Measurements from ENCODE around the gene ENPP4. TPM values are rescaled to one million over a fixed set of nuclear protein-coding genes. Genes with fewer than 3 reads are reported as not detected.

ENPP4 gene
- total and polyA plus RNA-seq, 2 experiments from 2014 or later = 5.8 to 7.5 TPM

DNA sequence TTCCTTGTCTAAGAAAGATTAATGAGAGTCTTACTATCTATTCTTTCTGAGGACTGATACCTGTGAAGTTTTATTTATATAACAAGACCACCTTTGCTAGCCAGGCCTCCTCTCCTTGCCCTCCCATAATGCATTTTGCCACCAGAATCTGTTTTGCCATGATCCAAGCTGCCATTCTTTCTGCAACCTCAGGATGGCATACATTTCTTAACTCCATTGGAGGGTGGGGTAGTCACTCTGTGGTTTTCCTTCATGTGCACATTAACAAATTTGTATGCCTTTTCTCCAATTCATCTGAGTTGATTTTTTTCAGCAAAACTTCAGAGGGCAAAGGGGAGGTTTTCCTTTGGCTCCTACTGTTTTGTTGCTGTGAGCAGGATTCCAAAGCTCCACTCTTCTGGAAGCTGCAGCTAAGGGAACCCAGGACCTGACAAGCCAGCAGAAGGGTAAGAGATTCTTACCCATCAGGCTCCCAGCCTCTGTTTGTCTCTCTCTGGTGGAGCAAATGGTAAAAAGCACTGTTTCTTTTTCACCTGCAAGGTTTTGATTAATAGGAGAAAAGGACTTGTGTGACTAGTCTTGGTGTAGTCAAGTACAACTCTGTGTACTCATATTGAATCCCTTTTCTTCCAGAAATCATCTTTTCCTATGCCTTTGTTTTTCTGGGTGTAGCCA is 26.2 kb upstream of the ENPP4 start:
- no peak overlapping the region for H3K27ac ChIP-seq
- TF ChIP-seq, protein P1, sequence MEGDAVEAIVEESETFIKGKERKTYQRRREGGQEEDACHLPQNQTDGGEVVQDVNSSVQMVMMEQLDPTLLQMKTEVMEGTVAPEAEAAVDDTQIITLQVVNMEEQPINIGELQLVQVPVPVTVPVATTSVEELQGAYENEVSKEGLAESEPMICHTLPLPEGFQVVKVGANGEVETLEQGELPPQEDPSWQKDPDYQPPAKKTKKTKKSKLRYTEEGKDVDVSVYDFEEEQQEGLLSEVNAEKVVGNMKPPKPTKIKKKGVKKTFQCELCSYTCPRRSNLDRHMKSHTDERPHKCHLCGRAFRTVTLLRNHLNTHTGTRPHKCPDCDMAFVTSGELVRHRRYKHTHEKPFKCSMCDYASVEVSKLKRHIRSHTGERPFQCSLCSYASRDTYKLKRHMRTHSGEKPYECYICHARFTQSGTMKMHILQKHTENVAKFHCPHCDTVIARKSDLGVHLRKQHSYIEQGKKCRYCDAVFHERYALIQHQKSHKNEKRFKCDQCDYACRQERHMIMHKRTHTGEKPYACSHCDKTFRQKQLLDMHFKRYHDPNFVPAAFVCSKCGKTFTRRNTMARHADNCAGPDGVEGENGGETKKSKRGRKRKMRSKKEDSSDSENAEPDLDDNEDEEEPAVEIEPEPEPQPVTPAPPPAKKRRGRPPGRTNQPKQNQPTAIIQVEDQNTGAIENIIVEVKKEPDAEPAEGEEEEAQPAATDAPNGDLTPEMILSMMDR (IDR thresholded peaks at IDR 0.05; ENCODE audit: low read depth, low read length) = no peak

DNA sequence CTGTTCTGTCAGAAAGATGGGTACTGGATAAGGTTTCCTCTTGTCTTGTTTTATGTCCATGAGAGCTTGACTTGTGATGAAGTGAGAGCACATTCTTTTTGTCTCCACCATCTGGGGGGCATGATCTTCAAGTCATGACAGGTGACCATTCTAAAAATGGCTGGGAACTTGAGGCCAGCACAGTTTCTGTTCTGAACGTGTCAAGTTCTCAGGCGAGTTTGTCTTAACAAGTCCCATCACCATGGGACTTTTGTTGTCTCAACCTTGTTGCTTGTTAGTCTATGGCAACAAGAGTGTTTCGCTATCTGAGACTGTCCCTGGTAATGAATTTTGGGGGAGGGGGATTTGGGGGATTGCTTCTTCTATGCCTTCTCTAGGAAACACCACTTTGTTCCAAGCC is 25.6 kb upstream of the ENPP4 start:
- H3K4me1 ChIP-seq (ENCODE audit: low read depth) = peaks cover 14% of the 10 kb centered on the region
- TF ChIP-seq, protein P1 (IDR thresholded peaks at IDR 0.05; ENCODE audit: low read depth, low read length) = no peak
- H3K36me3 ChIP-seq = no peaks in the 10 kb centered on the region
- no peaks in the 10 kb centered on the region for H3K9me3 ChIP-seq (ENCODE audit: low read depth)
- H3K27ac ChIP-seq = no peak overlapping the region
- no peak for DNase-seq (ENCODE audit: low read depth in 1 of 2, low spot score in 1 of 2)
- no peaks in the 10 kb centered on the region for H3K27me3 ChIP-seq
- no peak overlapping the region for H3K4me3 ChIP-seq

More for the DNA sequence above, 26.2 kb upstream of the ENPP4 start:
- Histone ChIP-seq H3K4me3 (no peak overlapping the region), H3K9me3 (ENCODE audit: low read depth) (no peaks in the 10 kb centered on the region), H3K4me1 (ENCODE audit: low read depth) (peaks cover 14% of the 10 kb centered on the region), H3K27me3 (no peaks in the 10 kb centered on the region), H3K36me3 (no peaks in the 10 kb centered on the region)
- DNase-seq (ENCODE audit: low read depth in 1 of 2, low spot score in 1 of 2) = peak in 1 of 2 donors; percentile 1

GRCh38 chr6:46105568-46105967 is 24.2 kb upstream of the ENPP4 start:
- TF ChIP-seq, protein P1 (IDR thresholded peaks at IDR 0.05; ENCODE audit: low read depth, low read length) = no peak
- Histone ChIP-seq H3K36me3 (no peaks in the 10 kb centered on the region), H3K27ac (peak overlapping the region; percentile 65), H3K9me3 (ENCODE audit: low read depth) (no peaks in the 10 kb centered on the region), H3K4me3 (no peak overlapping the region), H3K27me3 (no peaks in the 10 kb centered on the region), H3K4me1 (ENCODE audit: low read depth) (peaks cover 14% of the 10 kb centered on the region)
- DNase-seq (ENCODE audit: low read depth in 1 of 2, low spot score in 1 of 2) = peak in 1 of 2 donors; percentile 37

DNA sequence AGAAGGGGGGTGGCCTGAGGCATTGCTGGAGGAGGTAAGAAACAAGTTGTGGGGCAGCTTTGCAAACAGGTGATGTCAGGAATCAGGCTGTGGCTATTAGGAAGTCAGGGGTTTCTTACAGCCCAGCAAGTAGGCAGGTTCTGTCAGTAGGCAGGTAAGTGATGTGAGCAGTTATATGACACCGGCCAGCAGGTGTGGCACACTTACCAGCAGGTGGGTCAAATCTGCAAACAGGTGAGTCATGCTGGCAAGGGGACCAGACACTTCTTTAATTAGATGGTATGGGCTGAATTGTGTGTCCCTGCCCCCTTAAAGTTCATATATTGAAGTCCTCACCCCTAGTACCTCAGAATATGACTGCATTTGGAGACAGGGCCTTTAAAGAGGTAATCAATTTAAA is 16.4 kb upstream of the ENPP4 start:
- DNase-seq (ENCODE audit: low read depth in 1 of 2, low spot score in 1 of 2) = no peak
- H3K27me3 ChIP-seq = no peaks in the 10 kb centered on the region
- H3K36me3 ChIP-seq = no peaks in the 10 kb centered on the region
- no peak overlapping the region for H3K27ac ChIP-seq
- H3K4me1 ChIP-seq (ENCODE audit: low read depth) = no peaks in the 10 kb centered on the region
- H3K4me3 ChIP-seq = no peak overlapping the region
- H3K9me3 ChIP-seq (ENCODE audit: low read depth) = no peaks in the 10 kb centered on the region
- TF ChIP-seq, protein P1 (IDR thresholded peaks at IDR 0.05; ENCODE audit: low read depth, low read length) = no peak

DNA sequence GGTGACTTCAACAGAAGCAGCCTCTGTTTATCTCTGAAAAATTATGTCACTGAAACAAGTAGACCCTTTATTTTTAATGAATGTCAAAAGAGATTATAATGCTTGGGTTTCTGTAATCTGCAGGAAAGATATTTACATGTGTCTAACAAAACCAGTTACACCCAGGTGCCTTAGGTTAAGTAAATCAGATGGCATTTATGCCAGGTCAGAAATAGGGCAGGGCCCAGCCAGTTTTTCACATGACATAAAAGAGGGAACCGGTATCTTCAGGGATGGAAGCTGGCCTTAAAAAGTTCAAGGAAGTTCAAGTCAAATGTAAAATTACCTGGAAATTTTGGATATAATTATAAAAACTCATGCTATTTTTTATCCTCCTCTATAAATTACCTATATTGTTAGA is 14.2 kb upstream of the ENPP4 start:
- no peak overlapping the region for H3K4me3 ChIP-seq
- H3K27ac ChIP-seq = no peak overlapping the region
- TF ChIP-seq, protein P1 (IDR thresholded peaks at IDR 0.05; ENCODE audit: low read depth, low read length) = no peak
- DNase-seq (ENCODE audit: low read depth in 1 of 2, low spot score in 1 of 2) = no peak
- H3K27me3 ChIP-seq = no peaks in the 10 kb centered on the region
- H3K4me1 ChIP-seq (ENCODE audit: low read depth) = no peaks in the 10 kb centered on the region
- no peaks in the 10 kb centered on the region for H3K36me3 ChIP-seq
- H3K9me3 ChIP-seq (ENCODE audit: low read depth) = no peaks in the 10 kb centered on the region

Data from cardiac muscle cell (in vitro differentiated cells and primary cell).